Measurements from ENCODE around the gene TNS1. TPM values are rescaled to one million over a fixed set of nuclear protein-coding genes. Genes with fewer than 3 reads are reported as not detected.
A peak's percentile ranks its signal among the peaks of the same experiment; 100 is the strongest.

TNS1 gene
- total and polyA plus RNA-seq, 7 donors = 73.4 to 742 (median 276) TPM

- Histone ChIP-seq H3K4me3 (peak overlapping the region; percentile 35), H3K36me3 (ENCODE audit: insufficient read depth in 1 of 2, low read depth in 1 of 2) (no peaks in the 10 kb centered on the region), H3K9me3 (peaks cover 2% of the 10 kb centered on the region), H3K4me1 (no peaks in the 10 kb centered on the region), H3K27ac (no peak overlapping the region), H3K27me3 (ENCODE audit: insufficient read depth in 3 of 3, low read length in 2 of 3) (no peaks in the 10 kb centered on the region)
- 9 to 15% (median 12%) methylated on average over 34 of the region's 34 CpGs for WGBS, 3 donors
- ATAC-seq (peak; percentile 85 to 90 (median 89)), DNase-seq (peak; percentile 78 to 87)
- intact Hi-C loops (cut with DNase I) = loop anchor here in 1 of 2 donors (2.0 kb wide), 1 partner anchor 1238 kb away; no protein-coding TSS in a partner anchor
- peak; percentile 95 for TF ChIP-seq CTCF (IDR thresholded peaks at IDR 0.05)
Observed at GRCh38 chr2:217756375-217757107, 246.3 kb downstream of the TNS1 start.

- whole genome bisulfite sequencing, 3 donors = 62 to 74% (median 72%) methylated on average over 5 of the region's 5 CpGs
- no peak for ATAC-seq
- Histone ChIP-seq H3K27me3 (ENCODE audit: insufficient read depth in 3 of 3, low read length in 2 of 3) (no peaks in the 10 kb centered on the region), H3K27ac (no peak overlapping the region), H3K4me1 (no peaks in the 10 kb centered on the region), H3K4me3 (no peak overlapping the region), H3K9me3 (no peaks in the 10 kb centered on the region), H3K36me3 (ENCODE audit: insufficient read depth in 1 of 2, low read depth in 1 of 2) (no peaks in the 10 kb centered on the region)
- DNase-seq = no peak
- no peak for TF ChIP-seq CTCF (IDR thresholded peaks at IDR 0.05)
- intact Hi-C loops (cut with DNase I) = no loop called here
Observed at GRCh38 chr2:217755027-217755745, 247.6 kb downstream of the TNS1 start.

- Histone ChIP-seq H3K4me3 (no peak overlapping the region), H3K27me3 (ENCODE audit: insufficient read depth in 3 of 3, low read length in 2 of 3) (no peaks in the 10 kb centered on the region), H3K9me3 (no peaks in the 10 kb centered on the region), H3K4me1 (no peaks in the 10 kb centered on the region), H3K36me3 (ENCODE audit: insufficient read depth in 1 of 2, low read depth in 1 of 2) (no peaks in the 10 kb centered on the region), H3K27ac (no peak overlapping the region)
- intact Hi-C loops (cut with DNase I) = no loop called here
- ATAC-seq (no peak), DNase-seq (no peak)
- no peak for TF ChIP-seq CTCF (IDR thresholded peaks at IDR 0.05)
- 54 to 72% (median 67%) methylated on average over 9 of the region's 9 CpGs for WGBS, 3 donors
Observed at GRCh38 chr2:217753460-217754200, 249.2 kb downstream of the TNS1 start.

GRCh38 chr2:217752714-217753459 lies 249.9 kb downstream of the TNS1 start:
- no peaks in the 10 kb centered on the region for H3K27me3 ChIP-seq (ENCODE audit: insufficient read depth in 3 of 3, low read length in 2 of 3)
- no peaks in the 10 kb centered on the region for H3K36me3 ChIP-seq (ENCODE audit: insufficient read depth in 1 of 2, low read depth in 1 of 2)
- WGBS, 3 donors = 74 to 82% (median 77%) methylated on average over 10 of the region's 10 CpGs
- no peaks in the 10 kb centered on the region for H3K9me3 ChIP-seq
- no peak overlapping the region for H3K4me3 ChIP-seq
- intact Hi-C loops (cut with DNase I) = no loop called here
- ATAC-seq = no peak
- H3K4me1 ChIP-seq = no peaks in the 10 kb centered on the region
- DNase-seq = no peak
- TF ChIP-seq CTCF (IDR thresholded peaks at IDR 0.05) = no peak
- no peak overlapping the region for H3K27ac ChIP-seq
